ENCODE results near the gene KCNG2.

The KCNG2 gene

DNA sequence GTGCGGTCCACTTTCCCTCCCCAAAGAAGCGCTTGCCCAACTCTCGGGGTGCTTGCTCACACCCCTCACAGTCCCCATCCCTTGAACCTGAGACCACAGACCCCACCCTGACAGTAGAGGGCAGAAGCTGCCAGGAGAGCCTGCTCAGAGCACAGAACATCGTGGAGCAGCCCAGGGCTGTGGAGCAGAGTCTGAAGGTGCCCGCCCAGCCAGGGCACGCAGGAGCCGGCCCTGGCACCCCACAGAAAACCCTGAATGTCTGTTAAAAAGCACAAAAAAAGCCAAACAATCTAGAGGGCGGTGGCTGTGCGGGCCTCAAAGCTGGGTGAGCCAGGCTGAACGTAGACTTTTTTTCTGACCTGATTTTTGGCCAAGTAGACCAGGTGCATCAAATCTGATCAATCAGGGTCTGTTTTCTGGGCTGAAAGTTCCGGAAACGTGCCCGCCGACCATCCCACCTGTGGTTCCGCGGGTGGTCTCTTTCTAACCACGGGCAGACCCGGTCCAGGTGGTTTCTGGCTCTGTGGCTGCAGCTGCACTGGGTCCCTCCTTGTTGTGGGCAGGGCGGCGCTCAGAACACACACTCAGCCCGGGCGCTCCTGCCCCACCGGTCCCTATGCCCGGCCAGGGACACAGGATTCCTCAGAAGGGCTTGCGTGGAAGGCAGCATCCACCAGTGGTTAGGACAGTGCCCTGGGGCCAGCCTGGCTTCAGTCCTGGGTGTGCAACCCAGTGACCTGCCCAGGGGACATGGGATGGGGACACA, 87.4 kb downstream of the KCNG2 start:
- H3K14ac ChIP-seq (ENCODE audit: low read length), result no peak overlapping the region
- no peak for DNase-seq (ENCODE audit: low spot score)
- H3K4ac ChIP-seq (ENCODE audit: low read length), result peak overlapping the region; percentile 95
- peaks cover 0 to 17% of the 10 kb centered on the region in 2 donors for H3K9me3 ChIP-seq (replicated peaks in 1 of 2; ENCODE audit: control insufficient read depth in 2 of 2, insufficient read depth in 1 of 2, low read depth in 1 of 2, low read length in 2 of 2)
- H4K91ac ChIP-seq (ENCODE audit: low read depth, low read length, poor library complexity), result no peak overlapping the region
- no peaks in the 10 kb centered on the region for H3K79me1 ChIP-seq (ENCODE audit: low read depth, low read length)
- no peak overlapping the region for H2BK12ac ChIP-seq (ENCODE audit: low read length)
- no peak overlapping the region for H2AFZ ChIP-seq (ENCODE audit: low read length)
- H3K4me3 ChIP-seq (ENCODE audit: low read length in 2 of 2), result no peak overlapping the region
- H3K9ac ChIP-seq (ENCODE audit: low read depth, low read length, poor library complexity), result no peak overlapping the region
- no CpG with 5 or more reads among the region's 25 CpGs for WGBS, 2 donors (ENCODE audit: extremely low coverage in 2 of 2, insufficient read length in 2 of 2, insufficient replicate concordance in 1 of 2)
- H4K8ac ChIP-seq (ENCODE audit: low read depth, low read length), result no peak overlapping the region
- no peak overlapping the region for H3K27ac ChIP-seq (replicated peaks; ENCODE audit: low read length)
- no peak overlapping the region for H2BK120ac ChIP-seq (ENCODE audit: low read depth, low read length)
- no peak overlapping the region for H3K4me2 ChIP-seq (ENCODE audit: insufficient read depth, low read length, poor library complexity, severe bottlenecking)
- no peaks in the 10 kb centered on the region for H3K4me1 ChIP-seq (ENCODE audit: control insufficient read depth in 2 of 2, insufficient read depth in 1 of 2, low read depth in 1 of 2, low read length in 2 of 2)
- H2BK5ac ChIP-seq (ENCODE audit: low read length), result peak overlapping the region; percentile 93
- peak overlapping the region; percentile 57 for H3K18ac ChIP-seq (ENCODE audit: low read length)
- no peaks in the 10 kb centered on the region for H3K36me3 ChIP-seq (replicated peaks in 1 of 2; ENCODE audit: control insufficient read depth in 2 of 2, insufficient read depth in 2 of 2, low read length in 2 of 2)
- no peak overlapping the region for H2BK15ac ChIP-seq (ENCODE audit: low read length)
- H3K23ac ChIP-seq (ENCODE audit: low read depth, low read length, poor library complexity), result no peak overlapping the region
- H2AK5ac ChIP-seq (ENCODE audit: low read depth, low read length), result peak overlapping the region; percentile 75
- no peaks in the 10 kb centered on the region for H3K27me3 ChIP-seq (ENCODE audit: control insufficient read depth in 3 of 3, insufficient read depth in 3 of 3, low read depth in 1 of 3, low read length in 3 of 3)

DNA sequence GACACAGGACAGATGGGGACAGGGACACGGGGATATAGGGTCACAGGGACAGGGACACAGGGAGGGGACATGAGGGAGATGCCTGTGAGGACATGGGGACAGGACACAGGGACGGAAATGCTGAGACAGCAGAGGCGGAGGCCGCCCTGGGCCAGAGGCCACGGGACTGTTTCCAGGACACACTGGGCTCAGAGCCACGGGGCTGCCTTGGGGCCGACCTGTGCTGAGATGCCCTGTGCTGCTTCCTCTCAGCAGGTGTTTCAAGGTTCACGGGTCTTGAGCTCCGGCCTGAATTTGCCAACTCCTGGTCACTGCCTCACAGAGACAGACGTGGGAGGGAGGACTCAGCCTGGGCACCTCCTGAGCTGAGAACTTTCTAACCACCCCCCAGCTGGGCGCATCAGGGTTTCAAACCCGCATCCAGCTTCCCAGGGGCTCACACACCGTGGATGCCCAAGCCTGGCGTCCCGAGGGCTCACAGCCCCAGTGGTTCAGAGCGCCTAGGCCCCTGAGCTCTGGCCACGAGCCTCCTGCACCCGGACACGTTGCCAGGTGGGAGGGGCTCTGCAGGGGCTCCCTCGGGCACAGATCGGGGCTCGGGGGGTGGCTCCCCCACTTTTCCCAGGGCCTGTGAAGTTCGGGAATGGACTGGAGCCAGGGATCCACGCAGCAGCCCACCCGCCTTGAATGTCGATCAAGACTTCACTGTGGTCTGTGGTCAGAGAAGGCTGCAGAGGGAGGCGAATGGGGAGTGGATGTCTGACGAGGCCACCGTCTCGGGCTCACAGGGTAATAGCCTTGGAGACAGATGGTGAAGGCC, 89.7 kb downstream of the KCNG2 start:
- H2AFZ ChIP-seq (ENCODE audit: low read length), result no peak overlapping the region
- peak overlapping the region; percentile 14 for H2AK5ac ChIP-seq (ENCODE audit: low read depth, low read length)
- H3K9ac ChIP-seq (ENCODE audit: low read depth, low read length, poor library complexity), result peak overlapping the region; percentile 77
- no peaks in the 10 kb centered on the region for H3K27me3 ChIP-seq (ENCODE audit: control insufficient read depth in 3 of 3, insufficient read depth in 3 of 3, low read depth in 1 of 3, low read length in 3 of 3)
- H3K4ac ChIP-seq (ENCODE audit: low read length), result no peak overlapping the region
- WGBS, 2 donors (ENCODE audit: extremely low coverage in 2 of 2, insufficient read length in 2 of 2, insufficient replicate concordance in 1 of 2), result no CpG with 5 or more reads among the region's 30 CpGs
- no peak overlapping the region for H2BK120ac ChIP-seq (ENCODE audit: low read depth, low read length)
- no peak overlapping the region for H3K18ac ChIP-seq (ENCODE audit: low read length)
- H3K79me1 ChIP-seq (ENCODE audit: low read depth, low read length), result no peaks in the 10 kb centered on the region
- H3K36me3 ChIP-seq (replicated peaks in 1 of 2; ENCODE audit: control insufficient read depth in 2 of 2, insufficient read depth in 2 of 2, low read length in 2 of 2), result no peaks in the 10 kb centered on the region
- H3K23ac ChIP-seq (ENCODE audit: low read depth, low read length, poor library complexity), result no peak overlapping the region
- no peaks in the 10 kb centered on the region for H3K4me1 ChIP-seq (ENCODE audit: control insufficient read depth in 2 of 2, insufficient read depth in 1 of 2, low read depth in 1 of 2, low read length in 2 of 2)
- H3K9me3 ChIP-seq (replicated peaks in 1 of 2; ENCODE audit: control insufficient read depth in 2 of 2, insufficient read depth in 1 of 2, low read depth in 1 of 2, low read length in 2 of 2), result peaks cover 2 to 25% of the 10 kb centered on the region in 2 donors
- no peak for DNase-seq (ENCODE audit: low spot score)
- H4K8ac ChIP-seq (ENCODE audit: low read depth, low read length), result no peak overlapping the region
- H2BK12ac ChIP-seq (ENCODE audit: low read length), result no peak overlapping the region
- no peak overlapping the region for H3K4me2 ChIP-seq (ENCODE audit: insufficient read depth, low read length, poor library complexity, severe bottlenecking)
- H3K14ac ChIP-seq (ENCODE audit: low read length), result no peak overlapping the region
- no peak overlapping the region for H4K91ac ChIP-seq (ENCODE audit: low read depth, low read length, poor library complexity)
- H2BK15ac ChIP-seq (ENCODE audit: low read length), result no peak overlapping the region
- no peak overlapping the region for H2BK5ac ChIP-seq (ENCODE audit: low read length)
- H3K4me3 ChIP-seq (ENCODE audit: low read length in 2 of 2), result peak overlapping the region in 1 of 2 donors; percentile 46
- no peak overlapping the region for H3K27ac ChIP-seq (replicated peaks; ENCODE audit: low read length)

DNA sequence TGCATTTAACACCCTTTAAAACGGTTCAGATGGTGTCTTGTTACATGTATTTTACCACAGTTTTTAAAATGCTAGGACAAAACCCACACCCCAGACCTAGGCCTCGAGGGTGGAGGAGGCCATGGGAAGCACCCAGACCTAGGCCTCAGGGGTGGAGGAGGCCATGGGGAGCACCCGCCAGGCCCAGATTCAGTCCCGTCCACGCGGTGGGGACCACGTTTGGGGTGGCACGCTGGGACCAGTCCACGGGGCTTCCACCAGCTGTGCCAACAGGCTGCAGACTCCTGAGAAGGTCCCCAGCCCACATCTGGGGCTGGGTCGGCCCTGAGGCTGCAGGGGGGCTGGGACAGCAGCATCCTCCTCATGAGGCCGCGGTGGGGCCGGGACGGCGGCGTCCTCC, 90.3 kb downstream of the KCNG2 start:
- DNase-seq (ENCODE audit: low spot score), result no peak
- Histone ChIP-seq H3K9me3 (replicated peaks in 1 of 2; ENCODE audit: control insufficient read depth in 2 of 2, insufficient read depth in 1 of 2, low read depth in 1 of 2, low read length in 2 of 2) (peaks cover 3 to 25% of the 10 kb centered on the region in 2 donors), H2AFZ (ENCODE audit: low read length) (no peak overlapping the region), H3K27ac (replicated peaks; ENCODE audit: low read length) (no peak overlapping the region), H3K4me1 (ENCODE audit: control insufficient read depth in 2 of 2, insufficient read depth in 1 of 2, low read depth in 1 of 2, low read length in 2 of 2) (no peaks in the 10 kb centered on the region), H4K8ac (ENCODE audit: low read depth, low read length) (no peak overlapping the region), H2AK5ac (ENCODE audit: low read depth, low read length) (no peak overlapping the region), H2BK120ac (ENCODE audit: low read depth, low read length) (no peak overlapping the region), H3K14ac (ENCODE audit: low read length) (no peak overlapping the region), H4K91ac (ENCODE audit: low read depth, low read length, poor library complexity) (no peak overlapping the region), H2BK15ac (ENCODE audit: low read length) (no peak overlapping the region), H2BK5ac (ENCODE audit: low read length) (no peak overlapping the region), H2BK12ac (ENCODE audit: low read length) (no peak overlapping the region), H3K36me3 (replicated peaks in 1 of 2; ENCODE audit: control insufficient read depth in 2 of 2, insufficient read depth in 2 of 2, low read length in 2 of 2) (no peaks in the 10 kb centered on the region), H3K79me1 (ENCODE audit: low read depth, low read length) (no peaks in the 10 kb centered on the region), H3K4ac (ENCODE audit: low read length) (no peak overlapping the region), H3K4me3 (ENCODE audit: low read length in 2 of 2) (no peak overlapping the region), H3K4me2 (ENCODE audit: insufficient read depth, low read length, poor library complexity, severe bottlenecking) (no peak overlapping the region), H3K27me3 (ENCODE audit: control insufficient read depth in 3 of 3, insufficient read depth in 3 of 3, low read depth in 1 of 3, low read length in 3 of 3) (no peaks in the 10 kb centered on the region), H3K9ac (ENCODE audit: low read depth, low read length, poor library complexity) (no peak overlapping the region), H3K18ac (ENCODE audit: low read length) (no peak overlapping the region), H3K23ac (ENCODE audit: low read depth, low read length, poor library complexity) (no peak overlapping the region)
- no CpG with 5 or more reads among the region's 16 CpGs for WGBS, 2 donors (ENCODE audit: extremely low coverage in 2 of 2, insufficient read length in 2 of 2, insufficient replicate concordance in 1 of 2)

DNA sequence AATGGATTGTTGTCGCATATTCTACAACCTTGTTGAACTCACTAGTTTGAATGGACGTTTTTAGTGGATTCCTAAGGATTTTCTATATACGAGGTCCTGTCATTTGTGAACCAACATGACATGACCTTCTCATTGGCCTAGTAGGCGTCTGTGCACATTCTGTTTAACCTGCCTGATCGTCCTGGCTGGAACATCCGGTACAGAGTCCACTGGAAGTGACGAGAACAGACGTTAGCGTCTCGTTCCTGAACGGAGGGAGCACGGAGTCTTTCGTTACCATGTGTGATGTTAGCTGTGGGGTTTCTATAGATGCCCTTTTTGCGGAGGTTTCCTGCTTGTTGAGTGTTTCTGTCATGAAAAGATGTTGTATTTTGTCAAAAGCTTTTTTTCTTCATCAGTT, 91.8 kb downstream of the KCNG2 start:
- no peak overlapping the region for H3K9ac ChIP-seq (ENCODE audit: low read depth, low read length, poor library complexity)
- no peaks in the 10 kb centered on the region for H3K27me3 ChIP-seq (ENCODE audit: control insufficient read depth in 3 of 3, insufficient read depth in 3 of 3, low read depth in 1 of 3, low read length in 3 of 3)
- H2BK120ac ChIP-seq (ENCODE audit: low read depth, low read length), result no peak overlapping the region
- no CpG with 5 or more reads among the region's 14 CpGs for WGBS, 2 donors (ENCODE audit: extremely low coverage in 2 of 2, insufficient read length in 2 of 2, insufficient replicate concordance in 1 of 2)
- no peak for DNase-seq (ENCODE audit: low spot score)
- H2BK12ac ChIP-seq (ENCODE audit: low read length), result no peak overlapping the region
- no peak overlapping the region for H2BK5ac ChIP-seq (ENCODE audit: low read length)
- peaks cover 12 to 26% of the 10 kb centered on the region in 2 donors for H3K9me3 ChIP-seq (replicated peaks in 1 of 2; ENCODE audit: control insufficient read depth in 2 of 2, insufficient read depth in 1 of 2, low read depth in 1 of 2, low read length in 2 of 2)
- no peak overlapping the region for H2AK5ac ChIP-seq (ENCODE audit: low read depth, low read length)
- no peak overlapping the region for H3K4me2 ChIP-seq (ENCODE audit: insufficient read depth, low read length, poor library complexity, severe bottlenecking)
- no peaks in the 10 kb centered on the region for H3K79me1 ChIP-seq (ENCODE audit: low read depth, low read length)
- no peak overlapping the region for H4K91ac ChIP-seq (ENCODE audit: low read depth, low read length, poor library complexity)
- no peak overlapping the region for H3K18ac ChIP-seq (ENCODE audit: low read length)
- no peak overlapping the region for H2AFZ ChIP-seq (ENCODE audit: low read length)
- no peak overlapping the region for H3K14ac ChIP-seq (ENCODE audit: low read length)
- H3K27ac ChIP-seq (replicated peaks; ENCODE audit: low read length), result no peak overlapping the region
- H3K4me3 ChIP-seq (ENCODE audit: low read length in 2 of 2), result no peak overlapping the region
- no peaks in the 10 kb centered on the region for H3K36me3 ChIP-seq (replicated peaks in 1 of 2; ENCODE audit: control insufficient read depth in 2 of 2, insufficient read depth in 2 of 2, low read length in 2 of 2)
- H4K8ac ChIP-seq (ENCODE audit: low read depth, low read length), result no peak overlapping the region
- no peaks in the 10 kb centered on the region for H3K4me1 ChIP-seq (ENCODE audit: control insufficient read depth in 2 of 2, insufficient read depth in 1 of 2, low read depth in 1 of 2, low read length in 2 of 2)
- no peak overlapping the region for H3K4ac ChIP-seq (ENCODE audit: low read length)
- no peak overlapping the region for H2BK15ac ChIP-seq (ENCODE audit: low read length)
- no peak overlapping the region for H3K23ac ChIP-seq (ENCODE audit: low read depth, low read length, poor library complexity)

Data from neuronal stem cell (in vitro differentiated cells).